T-helper 1 cell treated with Interleukin-12 subunit alpha and Interleukin-12 subunit beta and Interleukin-4 antibody, amounts not matched to agents 30 ng/mL and 1 ng/mL, for 36 hours (primary cell): Measurements from ENCODE around the gene KRTAP9-4. TPM values are rescaled to one million over a fixed set of nuclear protein-coding genes. Genes with fewer than 3 reads are reported as not detected.
"Not testable (repeated sequence)": the region's sequence is repeated elsewhere in the genome, so short reads cannot be mapped to it uniquely, and the experiment has no call there.

Source experiments
- intact Hi-C: fragments of 100-400 bp; cut with micrococcal nuclease; formaldehyde crosslinking; loops from one replicate; pipeline ENCODE4 v1.15.1; 2024
- total RNA-seq: library from RNA; stranded (reverse); gene quantifications from 2 replicates; pipeline ENCODE4 v1.2.3, GENCODE V29; 2022

The KRTAP9-4 gene
- not detected in 2 replicates for total RNA-seq

DNA sequence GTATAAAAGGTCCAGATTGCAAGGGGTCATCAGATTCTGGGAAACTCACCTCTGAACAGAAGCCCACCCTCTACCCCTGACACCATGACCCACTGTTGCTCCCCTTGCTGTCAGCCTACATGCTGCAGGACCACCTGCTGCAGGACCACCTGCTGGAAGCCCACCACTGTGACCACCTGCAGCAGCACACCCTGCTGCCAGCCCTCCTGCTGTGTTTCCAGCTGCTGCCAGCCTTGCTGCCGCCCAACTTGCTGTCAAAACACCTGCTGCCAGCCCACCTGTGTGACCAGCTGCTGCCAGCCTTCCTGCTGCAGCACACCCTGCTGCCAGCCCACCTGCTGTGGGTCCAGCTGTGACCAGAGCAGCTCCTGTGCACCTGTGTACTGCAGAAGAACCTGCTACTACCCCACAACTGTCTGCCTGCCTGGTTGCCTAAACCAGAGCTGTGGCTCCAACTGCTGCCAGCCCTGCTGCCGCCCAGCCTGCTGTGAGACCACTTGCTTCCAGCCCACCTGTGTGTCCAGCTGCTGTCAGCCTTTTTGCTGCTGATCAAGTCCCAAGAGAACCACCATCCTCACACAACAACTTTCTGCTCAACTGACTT is at the start of gene KRTAP9-4:
KRTAP9-4 (plus strand) TSS at position 51 of the 604 bp plus-strand sequence; CDS start at position 85, 34 bp downstream.
- intact Hi-C loops = loop anchor here (1.0 kb wide), 1 partner anchor 12 kb away; the partner anchor contains the start of gene KRTAP9-8

GRCh38 chr17:41211845-41212466 is 37.5 kb upstream of the KRTAP9-4 start:
- intact Hi-C loops = no loop called here

GRCh38 chr17:41212524-41213169 is 36.8 kb upstream of the KRTAP9-4 start:
- intact Hi-C loops = no loop called here

DNA sequence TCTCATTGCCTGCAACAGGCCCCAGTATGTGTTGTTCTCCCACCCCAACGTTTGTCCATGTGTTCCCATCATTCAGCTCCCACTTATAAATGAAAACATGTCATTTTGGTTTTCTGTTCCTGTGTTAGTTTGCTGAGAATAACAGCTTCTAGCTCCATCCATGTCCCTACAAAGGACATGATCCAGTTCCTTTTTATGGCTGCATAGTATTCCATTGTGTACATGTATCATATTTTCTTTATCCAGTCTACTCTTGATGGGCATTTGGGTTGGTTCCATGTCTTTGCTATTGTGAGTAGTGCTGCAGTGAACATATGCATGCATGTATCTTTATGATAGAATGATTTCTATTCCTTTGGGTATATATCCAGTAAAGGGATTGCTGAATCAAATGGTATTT is 33.8 kb upstream of the KRTAP9-4 start:
- intact Hi-C loops = no loop called here

- intact Hi-C loops = no loop called here
Observed at GRCh38 chr17:41223821-41224220, 25.7 kb upstream of the KRTAP9-4 start.

GRCh38 chr17:41226051-41226450 is 23.4 kb upstream of the KRTAP9-4 start:
- intact Hi-C loops = no loop called here

DNA sequence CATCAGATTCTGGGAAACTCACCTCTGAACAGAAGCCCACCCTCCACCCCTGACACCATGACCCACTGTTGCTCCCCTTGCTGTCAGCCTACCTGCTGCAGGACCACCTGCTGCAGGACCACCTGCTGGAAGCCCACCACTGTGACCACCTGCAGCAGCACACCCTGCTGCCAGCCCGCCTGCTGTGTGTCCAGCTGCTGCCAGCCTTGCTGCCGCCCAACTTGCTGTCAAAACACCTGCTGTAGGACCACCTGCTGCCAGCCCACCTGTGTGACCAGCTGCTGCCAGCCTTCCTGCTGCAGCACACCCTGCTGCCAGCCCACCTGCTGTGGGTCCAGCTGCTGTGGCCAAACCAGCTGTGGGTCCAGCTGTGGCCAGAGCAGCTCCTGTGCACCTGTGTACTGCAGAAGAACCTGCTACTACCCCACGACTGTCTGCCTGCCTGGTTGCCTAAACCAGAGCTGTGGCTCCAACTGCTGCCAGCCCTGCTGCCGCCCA is 22.8 kb upstream of the KRTAP9-4 start, which contains the start of gene KRTAP9-2:
KRTAP9-2 (plus strand) TSS at position 51 of the 498 bp plus-strand sequence; CDS start at position 58, 7 bp downstream.
- intact Hi-C loops = not testable (repeated sequence)

GRCh38 chr17:41230094-41230493 is 19.4 kb upstream of the KRTAP9-4 start:
- intact Hi-C loops = no loop called here

GRCh38 chr17:41231731-41232130 is 17.8 kb upstream of the KRTAP9-4 start:
- intact Hi-C loops = no loop called here

- intact Hi-C loops = not testable (repeated sequence)
Observed at GRCh38 chr17:41232399-41233105, 16.9 kb upstream of the KRTAP9-4 start, which contains the start of gene KRTAP9-3. Gene KRTAP9-3 (plus strand): TSS chr17:41232449. CDS start chr17:41232502, 53 bp downstream.

- intact Hi-C loops = loop anchor here (1.0 kb wide), 1 partner anchor 13 kb away; no protein-coding TSS in a partner anchor
Observed at GRCh38 chr17:41237116-41237515, 12.4 kb upstream of the KRTAP9-4 start.

DNA sequence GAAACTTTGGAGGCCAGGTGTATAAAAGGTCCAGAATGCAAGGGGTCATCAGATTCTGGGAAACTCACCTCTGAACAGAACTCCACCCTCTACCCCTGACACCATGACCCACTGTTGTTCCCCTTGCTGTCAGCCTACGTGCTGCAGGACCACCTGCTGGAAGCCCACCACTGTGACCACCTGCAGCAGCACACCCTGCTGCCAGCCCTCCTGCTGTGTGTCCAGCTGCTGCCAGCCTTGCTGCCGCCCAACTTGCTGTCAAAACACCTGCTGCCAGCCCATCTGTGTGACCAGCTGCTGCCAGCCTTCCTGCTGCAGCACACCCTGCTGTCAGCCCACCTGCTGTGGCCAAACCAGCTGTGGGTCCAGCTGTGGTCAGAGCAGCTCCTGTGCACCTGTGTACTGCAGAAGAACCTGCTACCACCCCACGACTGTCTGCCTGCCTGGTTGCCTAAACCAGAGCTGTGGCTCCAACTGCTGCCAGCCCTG is 11.5 kb upstream of the KRTAP9-4 start, which contains the start of gene KRTAP9-8:
KRTAP9-8 (plus strand) TSS at position 51 of the 489 bp plus-strand sequence; CDS start at position 104, 53 bp downstream.
- intact Hi-C loops = loop anchor here (1.0 kb wide), 1 partner anchor 12 kb away; no protein-coding TSS in a partner anchor

GRCh38 chr17:41246995-41247787 is 2.3 kb upstream of the KRTAP9-4 start:
- intact Hi-C loops = not testable (repeated sequence)

DNA sequence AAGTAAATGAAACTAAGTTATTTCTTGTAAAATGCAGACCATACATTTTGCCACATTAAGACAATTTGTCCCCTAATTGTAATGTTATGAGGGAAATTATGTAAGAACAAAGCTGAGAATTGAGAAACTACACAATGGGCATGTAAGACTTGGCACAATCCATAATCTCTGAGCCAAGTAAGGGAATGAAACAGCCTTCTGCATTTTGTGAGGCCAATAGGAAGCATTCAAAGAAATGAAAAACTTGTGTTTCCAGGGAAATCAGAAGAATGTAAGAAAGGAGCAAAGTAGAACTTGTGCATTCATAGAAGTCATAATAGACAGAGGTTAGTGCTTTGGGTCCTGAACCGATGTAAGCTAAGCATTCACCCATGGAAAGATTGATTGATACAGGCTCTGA is 1.8 kb downstream of the KRTAP9-4 start:
- intact Hi-C loops = no loop called here

DNA sequence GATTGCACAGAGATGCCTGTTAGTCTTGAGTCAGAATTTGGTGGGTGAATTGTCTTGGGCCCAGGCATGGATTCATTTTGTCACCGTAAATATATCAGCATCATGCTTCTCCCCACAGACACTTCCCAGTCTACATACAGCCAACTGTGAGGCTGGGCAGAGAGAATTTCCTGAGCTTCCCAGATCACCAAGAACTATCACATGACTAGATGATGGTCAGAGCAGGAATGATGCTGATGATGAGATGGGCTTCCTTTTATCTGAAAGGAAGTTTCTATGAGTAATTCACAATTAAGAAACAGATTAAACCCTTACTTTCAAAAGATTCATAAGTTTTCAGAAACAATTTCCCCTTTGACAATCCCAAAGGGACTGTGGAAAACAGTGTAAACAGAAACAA is 5.4 kb downstream of the KRTAP9-4 start:
- intact Hi-C loops = no loop called here

GRCh38 chr17:41255381-41256290 is 6.1 kb downstream of the KRTAP9-4 start, which contains the start of gene KRTAP9-9:
Gene KRTAP9-9 (plus strand): TSS chr17:41255384.
- intact Hi-C loops = not testable (repeated sequence)

GRCh38 chr17:41256291-41256685 is 6.8 kb downstream of the KRTAP9-4 start:
- intact Hi-C loops = no loop called here

DNA sequence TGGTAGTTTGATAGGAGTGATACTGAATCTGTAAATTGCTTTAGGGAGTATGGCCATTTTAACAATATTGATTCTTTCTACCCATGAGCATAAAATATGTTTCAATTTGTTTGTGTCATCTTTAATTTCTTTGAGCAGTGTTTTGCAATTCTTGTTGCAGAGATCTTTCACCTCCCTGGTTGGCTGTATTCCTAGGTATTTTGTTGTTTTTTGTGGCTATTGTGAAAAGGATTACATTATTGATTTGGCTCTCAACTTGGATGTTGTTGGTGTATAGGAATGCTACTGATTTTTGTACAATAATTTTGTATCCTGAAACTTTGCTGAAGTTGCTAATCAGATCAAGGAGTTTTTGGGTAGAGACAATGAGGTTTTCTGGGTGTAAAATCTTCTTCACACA is 8.9 kb downstream of the KRTAP9-4 start:
- intact Hi-C loops = no loop called here

DNA sequence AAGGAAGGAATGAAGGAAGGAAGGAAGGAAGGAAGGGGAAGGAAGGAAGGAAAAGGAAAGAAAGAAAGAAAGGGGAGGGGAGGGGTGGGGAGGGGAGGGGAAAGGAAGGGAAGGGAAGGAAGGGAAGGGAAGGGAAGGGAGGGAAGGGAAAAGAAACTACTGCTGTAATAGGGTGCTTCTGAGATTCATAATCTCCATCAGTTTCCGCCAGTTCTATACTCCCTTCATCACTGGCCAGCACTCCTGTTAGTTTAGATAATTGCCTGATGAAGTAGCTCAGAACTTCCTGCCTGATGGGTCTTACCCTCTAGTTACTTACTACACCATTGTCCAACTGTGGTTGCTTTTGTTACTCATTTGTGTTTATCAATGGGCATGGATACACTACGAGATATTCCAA is 13.7 kb downstream of the KRTAP9-4 start:
- intact Hi-C loops = no loop called here
